Left ventricle myocardium inferior (tissue), 1 donor: ENCODE data around the gene PIP5K1C. TPM values are rescaled to one million over a fixed set of nuclear protein-coding genes. Genes with fewer than 3 reads are reported as not detected.

ENCODE experiments used
- DNase-seq: peaks from one replicate; pipeline ENCODE4 v3.0.0-alpha.2; 2020
- H3K27ac ChIP-seq: fragments of 200-600 bp; replicated peaks from 2 replicates; pipeline ENCODE4 v1.8.0; 2021
- H3K27me3 ChIP-seq: fragments of 200-600 bp; 2 replicates; pipeline ENCODE4 v1.8.0; 2021; ENCODE audit warnings: low read depth
- H3K36me3 ChIP-seq: fragments of 200-600 bp; 2 replicates; pipeline ENCODE4 v1.8.0; 2021
- H3K4me1 ChIP-seq: fragments of 200-600 bp; 2 replicates; pipeline ENCODE4 v1.8.0; 2021
- H3K4me3 ChIP-seq: fragments of 200-600 bp; 2 replicates; pipeline ENCODE4 v1.8.0; 2021; ENCODE audit warnings: mild to moderate bottlenecking, moderate library complexity
- H3K9me3 ChIP-seq: fragments of 200-600 bp; replicated peaks from 2 replicates; pipeline ENCODE4 v1.8.0; 2021
- intact Hi-C: fragments of 100-400 bp; cut with micrococcal nuclease; formaldehyde crosslinking; loops from one replicate; pipeline ENCODE4 v1.11.0; 2022
- total RNA-seq: library from RNA; stranded (reverse); fragmentation: NEBNext Ultra II Directional; extraction: Animal tissue kit (Norgen Biotek cat#: 25700); gene quantifications from one replicate; pipeline ENCODE4 v1.2.1, GENCODE V29; 2021
- TF ChIP-seq, protein P1 (sequence below): fragments of 200-600 bp; IDR thresholded peaks from 2 replicates; pipeline ENCODE4 v1.8.0; 2021; ENCODE audit warnings: antibody characterized with exemption, mild to moderate bottlenecking, borderline replicate concordance
- donor health status: DM: no; HTN: yes; CAD: no; lungs with severe emphysema.

The PIP5K1C gene
- total RNA-seq, 1 donor from 2014 or later, result 31.6 TPM

DNA sequence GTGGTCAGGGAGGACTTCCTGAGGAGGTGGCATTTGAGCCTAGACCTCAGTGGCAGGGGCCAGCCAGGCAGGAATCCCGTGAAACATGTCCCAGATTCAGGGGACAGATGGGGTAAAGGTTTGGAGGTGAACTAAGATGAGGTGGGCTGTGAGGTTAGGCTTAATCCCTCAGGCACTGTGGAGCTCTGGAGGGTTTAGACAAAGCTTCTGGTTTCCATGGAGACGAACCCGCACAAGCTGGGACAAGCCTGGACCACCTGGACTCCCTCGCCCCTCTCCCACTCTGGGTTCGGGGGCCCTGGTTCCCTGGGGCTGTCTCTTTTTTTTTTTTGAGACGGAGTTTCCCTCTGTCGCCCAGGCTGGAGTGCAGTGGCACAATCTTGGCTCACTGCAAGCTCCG lies 23.6 kb upstream of the PIP5K1C start:
- H3K36me3 ChIP-seq, result no peaks in the 10 kb centered on the region
- intact Hi-C loops, result no loop called here
- H3K27ac ChIP-seq, result no peak overlapping the region
- H3K9me3 ChIP-seq, result peaks cover 1% of the 10 kb centered on the region
- no peak for DNase-seq
- peaks cover 75% of the 10 kb centered on the region for H3K27me3 ChIP-seq
- H3K4me3 ChIP-seq, result no peak overlapping the region
- TF ChIP-seq, protein P1, sequence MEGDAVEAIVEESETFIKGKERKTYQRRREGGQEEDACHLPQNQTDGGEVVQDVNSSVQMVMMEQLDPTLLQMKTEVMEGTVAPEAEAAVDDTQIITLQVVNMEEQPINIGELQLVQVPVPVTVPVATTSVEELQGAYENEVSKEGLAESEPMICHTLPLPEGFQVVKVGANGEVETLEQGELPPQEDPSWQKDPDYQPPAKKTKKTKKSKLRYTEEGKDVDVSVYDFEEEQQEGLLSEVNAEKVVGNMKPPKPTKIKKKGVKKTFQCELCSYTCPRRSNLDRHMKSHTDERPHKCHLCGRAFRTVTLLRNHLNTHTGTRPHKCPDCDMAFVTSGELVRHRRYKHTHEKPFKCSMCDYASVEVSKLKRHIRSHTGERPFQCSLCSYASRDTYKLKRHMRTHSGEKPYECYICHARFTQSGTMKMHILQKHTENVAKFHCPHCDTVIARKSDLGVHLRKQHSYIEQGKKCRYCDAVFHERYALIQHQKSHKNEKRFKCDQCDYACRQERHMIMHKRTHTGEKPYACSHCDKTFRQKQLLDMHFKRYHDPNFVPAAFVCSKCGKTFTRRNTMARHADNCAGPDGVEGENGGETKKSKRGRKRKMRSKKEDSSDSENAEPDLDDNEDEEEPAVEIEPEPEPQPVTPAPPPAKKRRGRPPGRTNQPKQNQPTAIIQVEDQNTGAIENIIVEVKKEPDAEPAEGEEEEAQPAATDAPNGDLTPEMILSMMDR, result no peak
- H3K4me1 ChIP-seq, result peaks cover 24% of the 10 kb centered on the region

DNA sequence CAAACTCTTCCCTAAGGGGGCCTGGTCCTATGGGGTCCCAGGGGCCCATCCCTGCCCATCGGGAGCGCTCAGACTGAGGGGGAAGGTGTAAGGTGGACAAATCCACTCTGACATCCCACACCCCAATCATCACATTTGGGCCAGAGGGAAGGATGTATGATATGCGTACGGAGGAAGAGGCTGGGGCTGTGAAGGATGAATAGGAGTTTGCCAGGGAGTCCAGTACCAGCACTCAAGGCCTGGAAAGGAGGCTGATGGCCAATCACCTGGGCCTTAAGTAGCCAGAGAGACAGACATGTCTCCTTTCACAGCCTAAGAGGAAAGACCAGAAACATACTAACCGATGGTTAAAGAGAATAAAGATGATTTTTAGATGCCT lies 22.8 kb upstream of the PIP5K1C start:
- Histone ChIP-seq H3K27ac (no peak overlapping the region), H3K4me1 (peaks cover 25% of the 10 kb centered on the region), H3K36me3 (no peaks in the 10 kb centered on the region), H3K27me3 (peaks cover 82% of the 10 kb centered on the region), H3K9me3 (no peaks in the 10 kb centered on the region), H3K4me3 (no peak overlapping the region)
- intact Hi-C loops, result no loop called here
- DNase-seq, result no peak
- TF ChIP-seq, protein P1, result no peak

DNA sequence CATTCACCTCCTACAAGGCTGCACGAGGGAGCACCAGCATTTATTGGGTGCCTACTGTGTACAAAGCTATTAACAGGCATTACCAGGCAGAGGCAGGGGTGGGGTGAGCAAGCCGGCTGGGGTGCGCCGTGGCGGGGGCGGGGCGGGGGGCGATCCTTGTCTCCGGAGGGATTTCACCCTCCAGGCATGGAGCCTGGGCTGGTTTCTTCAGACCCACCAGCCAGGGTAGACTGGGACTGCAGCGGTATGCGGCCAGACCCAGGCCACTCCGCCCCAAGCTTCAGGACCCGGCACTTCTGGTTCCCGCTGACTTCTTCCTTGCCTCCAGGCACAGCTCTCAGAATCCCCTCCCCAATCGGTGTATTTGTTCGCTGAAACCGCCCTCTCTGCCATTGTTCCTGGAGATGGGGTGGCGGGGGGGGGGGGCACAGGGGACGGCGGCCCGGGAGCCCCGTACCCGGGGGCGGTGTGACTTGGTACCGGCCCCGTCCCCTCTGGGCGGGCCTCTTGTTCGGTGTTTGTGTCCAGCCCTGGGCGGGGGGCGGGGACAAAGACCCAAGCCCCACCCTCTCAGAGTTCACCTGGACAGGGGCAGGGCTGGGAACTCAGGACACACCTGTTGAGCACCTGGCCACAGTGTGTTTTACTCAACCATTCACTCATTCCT lies 22.3 kb upstream of the PIP5K1C start:
- no peak for DNase-seq
- Histone ChIP-seq H3K27ac (no peak overlapping the region), H3K4me1 (peaks cover 25% of the 10 kb centered on the region), H3K27me3 (peaks cover 82% of the 10 kb centered on the region), H3K4me3 (no peak overlapping the region), H3K9me3 (no peaks in the 10 kb centered on the region), H3K36me3 (no peaks in the 10 kb centered on the region)
- TF ChIP-seq, protein P1, result no peak
- intact Hi-C loops, result no loop called here

DNA sequence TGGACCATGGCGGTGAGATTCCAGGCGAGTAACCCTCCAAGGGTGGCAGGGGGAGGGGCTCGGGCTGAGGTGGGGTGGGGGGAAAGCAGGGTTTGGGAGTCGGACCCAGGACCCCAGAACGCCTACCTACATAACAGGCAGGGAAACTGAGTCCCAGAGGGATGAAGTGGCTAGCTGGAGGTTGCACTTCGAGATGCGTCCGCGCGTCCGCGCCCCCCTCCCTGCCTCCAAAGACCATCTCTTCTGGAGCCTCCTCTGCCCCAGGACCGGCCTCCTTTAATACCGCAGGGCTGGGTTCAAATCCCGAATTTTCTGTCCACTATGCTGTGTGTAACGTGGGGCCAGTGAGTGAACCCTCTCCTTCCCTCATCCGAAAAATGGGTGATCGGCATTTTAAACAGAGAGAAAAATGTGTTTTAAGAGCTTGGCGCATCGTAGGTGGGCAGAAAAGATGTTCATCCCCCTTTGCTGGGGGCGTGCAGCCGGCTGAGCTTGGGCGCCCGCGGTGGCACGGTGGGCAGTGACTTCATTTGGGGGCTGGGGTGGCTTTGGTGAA lies 21.7 kb upstream of the PIP5K1C start:
- H3K9me3 ChIP-seq, result no peaks in the 10 kb centered on the region
- TF ChIP-seq, protein P1, result no peak
- peaks cover 25% of the 10 kb centered on the region for H3K4me1 ChIP-seq
- H3K36me3 ChIP-seq, result no peaks in the 10 kb centered on the region
- peak overlapping the region; percentile 32 for H3K4me3 ChIP-seq
- intact Hi-C loops, result no loop called here
- DNase-seq, result no peak
- H3K27ac ChIP-seq, result no peak overlapping the region
- peaks cover 82% of the 10 kb centered on the region for H3K27me3 ChIP-seq

DNA sequence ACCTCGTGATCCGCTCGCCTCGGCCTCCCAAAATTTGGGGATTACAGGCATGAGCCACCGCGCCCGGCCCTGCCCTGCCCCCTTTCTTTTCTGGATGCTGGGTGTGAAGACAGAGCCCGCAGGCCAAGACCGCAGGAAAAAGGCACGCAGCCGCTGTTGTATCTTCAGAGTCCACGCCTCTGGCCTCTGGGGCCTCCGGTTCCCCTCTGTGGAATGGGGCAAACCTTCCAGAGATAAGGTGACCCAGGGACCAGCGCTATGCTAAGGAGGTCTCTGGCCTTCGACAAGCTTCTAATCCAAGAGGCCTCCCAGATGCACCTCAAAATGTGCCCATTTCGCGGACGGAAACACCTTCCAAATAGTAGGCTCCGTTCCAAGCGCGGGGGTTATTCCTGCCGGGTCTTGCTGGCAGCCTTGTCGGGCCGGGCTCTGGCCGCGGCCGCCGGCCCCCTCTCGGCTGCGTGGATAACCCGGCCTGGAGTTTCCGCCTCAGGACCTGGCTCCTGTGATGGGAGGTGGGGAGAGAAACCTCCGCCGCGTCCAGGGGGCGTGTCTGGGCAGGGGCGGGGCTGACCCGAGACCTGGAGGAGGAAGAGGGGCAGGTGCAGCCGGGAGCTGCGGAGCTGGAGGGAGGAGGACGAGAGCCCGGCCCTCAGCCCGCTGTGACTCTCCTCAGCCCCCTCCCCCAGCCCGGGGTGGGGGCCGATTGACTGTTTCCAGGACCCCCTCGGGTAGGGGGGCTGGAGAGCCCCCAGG lies 21.0 kb upstream of the PIP5K1C start:
- no peaks in the 10 kb centered on the region for H3K36me3 ChIP-seq
- H3K4me1 ChIP-seq, result peaks cover 25% of the 10 kb centered on the region
- TF ChIP-seq, protein P1, result no peak
- no peak overlapping the region for H3K27ac ChIP-seq
- peak overlapping the region; percentile 32 for H3K4me3 ChIP-seq
- peaks cover 81% of the 10 kb centered on the region for H3K27me3 ChIP-seq
- peak; percentile 66 for DNase-seq
- H3K9me3 ChIP-seq, result no peaks in the 10 kb centered on the region
- intact Hi-C loops, result no loop called here
